Measurements from ENCODE around the gene MAGEA4. TPM values are rescaled to one million over a fixed set of nuclear protein-coding genes. Genes with fewer than 3 reads are reported as not detected.

Gene MAGEA4
- total RNA-seq, 1 donor from 2014 or later, result not detected

DNA sequence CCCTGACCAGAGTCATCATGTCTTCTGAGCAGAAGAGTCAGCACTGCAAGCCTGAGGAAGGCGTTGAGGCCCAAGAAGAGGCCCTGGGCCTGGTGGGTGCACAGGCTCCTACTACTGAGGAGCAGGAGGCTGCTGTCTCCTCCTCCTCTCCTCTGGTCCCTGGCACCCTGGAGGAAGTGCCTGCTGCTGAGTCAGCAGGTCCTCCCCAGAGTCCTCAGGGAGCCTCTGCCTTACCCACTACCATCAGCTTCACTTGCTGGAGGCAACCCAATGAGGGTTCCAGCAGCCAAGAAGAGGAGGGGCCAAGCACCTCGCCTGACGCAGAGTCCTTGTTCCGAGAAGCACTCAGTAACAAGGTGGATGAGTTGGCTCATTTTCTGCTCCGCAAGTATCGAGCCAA is 11.0 kb downstream of the MAGEA4 start:
- DNase-seq (ENCODE audit: low read depth in 2 of 2), result no peak

DNA sequence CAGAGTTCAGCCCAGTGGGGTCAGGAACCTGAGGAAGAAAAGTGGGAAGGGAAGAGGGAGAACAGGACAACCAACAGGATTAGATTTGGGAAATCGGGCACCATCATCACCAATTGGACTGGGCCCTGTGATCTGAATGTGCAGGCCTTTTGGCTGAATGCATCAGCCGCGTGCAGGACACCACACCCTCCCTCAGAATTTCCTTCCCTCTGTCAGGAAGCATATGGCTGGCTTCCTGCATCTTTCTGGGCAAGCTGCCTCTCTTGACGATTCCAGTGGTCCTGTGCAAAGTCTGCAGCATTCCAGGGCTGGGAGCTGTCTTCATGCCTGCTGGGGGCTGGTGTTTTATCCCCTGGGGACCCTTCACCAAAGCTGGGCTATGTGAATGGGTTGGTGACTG is 16.4 kb downstream of the MAGEA4 start:
- no peak for DNase-seq (ENCODE audit: low read depth in 2 of 2)

DNA sequence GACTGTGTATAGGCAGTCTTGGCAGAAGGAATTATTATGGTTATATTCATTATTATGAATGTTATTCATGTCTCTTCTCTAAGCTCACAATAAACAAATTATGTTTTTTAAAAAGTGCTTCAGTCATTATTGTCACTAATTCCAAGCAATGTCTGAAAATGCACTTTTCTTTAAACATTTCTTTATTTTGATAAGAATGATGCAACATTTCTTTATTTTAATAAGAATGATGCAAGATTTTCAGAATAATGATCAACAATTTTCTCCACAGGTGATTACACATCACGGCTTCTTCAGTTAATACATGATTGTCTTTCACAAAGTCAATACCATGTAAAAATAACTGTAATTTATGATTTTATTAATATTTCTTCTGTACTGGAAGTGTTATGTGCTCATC is 22.7 kb downstream of the MAGEA4 start:
- DNase-seq (ENCODE audit: low read depth in 2 of 2), result no peak

DNA sequence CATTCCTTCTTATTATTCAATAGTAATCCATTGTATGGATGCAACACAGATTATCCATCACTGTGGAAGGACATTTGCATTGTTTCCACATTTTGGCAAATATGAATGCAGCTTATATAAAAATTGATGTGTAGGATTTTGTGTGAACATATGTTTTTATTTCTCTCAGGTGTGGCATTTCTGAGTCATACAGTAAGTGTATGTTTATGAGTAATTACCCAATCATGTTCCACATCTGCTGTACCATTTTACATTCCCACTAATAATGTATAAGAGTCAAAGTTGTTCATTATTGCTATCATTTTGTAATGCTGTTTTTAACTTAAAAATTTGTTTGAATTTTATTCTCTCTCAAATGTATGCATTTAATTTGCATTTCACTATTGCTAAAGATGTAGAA is 25.5 kb downstream of the MAGEA4 start:
- DNase-seq (ENCODE audit: low read depth in 2 of 2), result no peak

DNA sequence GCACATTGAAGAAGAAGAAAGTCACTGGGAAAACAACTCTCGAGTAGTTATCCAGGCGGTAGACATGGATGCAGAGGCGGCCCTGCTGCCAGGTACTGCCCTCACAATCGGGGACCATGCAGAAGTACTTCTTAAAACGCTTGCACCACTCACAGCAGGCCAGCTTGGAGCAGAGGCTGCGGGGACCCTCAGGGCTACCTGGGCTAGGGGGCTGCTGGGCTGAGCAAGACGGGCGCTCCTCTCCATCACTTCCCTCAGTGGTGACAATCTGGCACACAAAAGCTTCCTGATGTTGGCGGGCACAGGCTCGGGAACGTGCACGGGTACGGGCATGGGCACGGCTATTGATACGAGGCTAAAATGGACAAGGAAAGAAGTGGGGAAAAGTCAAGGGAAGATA is 42.0 kb downstream of the MAGEA4 start:
- no peak for DNase-seq (ENCODE audit: low read depth in 2 of 2)

DNA sequence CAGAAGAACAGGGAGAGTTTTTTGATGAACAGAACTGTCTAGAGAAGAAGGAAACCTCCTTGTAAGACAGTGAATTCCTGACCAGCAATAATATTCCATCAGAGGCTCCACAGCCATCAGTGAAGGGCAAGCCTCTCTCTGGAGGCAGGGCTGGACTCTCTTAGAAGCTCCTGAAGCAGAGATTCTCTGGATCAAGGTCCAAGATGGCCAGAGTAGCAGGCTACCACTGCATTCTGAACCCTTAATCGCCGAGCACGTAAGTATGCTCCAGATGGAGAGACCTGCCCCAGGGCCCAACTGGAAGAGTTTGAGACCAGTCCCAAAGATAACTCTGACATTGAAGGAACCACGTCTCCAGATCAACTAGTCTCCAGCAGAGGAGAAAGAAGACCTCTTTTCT is 45.4 kb downstream of the MAGEA4 start:
- no peak for DNase-seq (ENCODE audit: low read depth in 2 of 2)

DNA sequence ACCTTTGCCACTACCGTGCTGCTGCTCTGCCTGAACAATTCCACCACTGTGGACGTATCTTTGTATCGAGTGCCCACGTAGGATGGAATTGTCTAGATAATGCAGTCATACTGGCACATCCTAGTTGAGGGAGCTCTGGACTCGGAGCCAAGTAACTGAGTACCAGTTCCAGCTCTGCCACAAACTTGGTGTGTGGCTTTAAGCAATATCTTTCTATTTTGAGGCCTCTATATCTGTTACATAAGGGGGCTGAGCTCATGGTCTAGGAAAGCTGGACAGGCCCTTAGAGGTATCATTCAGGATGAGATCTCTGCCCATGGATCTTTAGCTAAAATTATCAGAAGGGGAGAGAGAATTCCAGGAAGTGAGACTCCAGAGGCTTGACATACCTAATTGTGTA is 49.3 kb downstream of the MAGEA4 start:
- DNase-seq (ENCODE audit: low read depth in 2 of 2), result no peak

DNA sequence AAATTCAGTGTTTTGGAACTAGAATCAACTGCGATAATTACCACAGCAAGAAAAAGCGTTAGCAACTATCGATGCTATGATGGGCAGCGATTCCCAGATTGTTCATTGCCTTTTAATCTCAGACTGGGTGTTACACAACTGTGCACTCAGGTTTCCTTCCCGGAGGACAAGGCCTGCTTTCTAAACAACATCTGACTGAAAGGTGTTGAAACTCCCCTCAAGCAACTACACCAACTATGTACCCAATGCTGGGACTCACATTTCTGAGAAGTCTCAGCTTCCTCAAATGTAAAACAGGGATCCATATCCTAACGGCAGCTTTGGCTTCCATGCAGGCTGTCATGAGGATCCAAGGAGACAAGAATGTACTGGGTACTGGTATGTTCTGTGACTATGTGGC is 53.5 kb downstream of the MAGEA4 start:
- DNase-seq (ENCODE audit: low read depth in 2 of 2), result no peak

DNA sequence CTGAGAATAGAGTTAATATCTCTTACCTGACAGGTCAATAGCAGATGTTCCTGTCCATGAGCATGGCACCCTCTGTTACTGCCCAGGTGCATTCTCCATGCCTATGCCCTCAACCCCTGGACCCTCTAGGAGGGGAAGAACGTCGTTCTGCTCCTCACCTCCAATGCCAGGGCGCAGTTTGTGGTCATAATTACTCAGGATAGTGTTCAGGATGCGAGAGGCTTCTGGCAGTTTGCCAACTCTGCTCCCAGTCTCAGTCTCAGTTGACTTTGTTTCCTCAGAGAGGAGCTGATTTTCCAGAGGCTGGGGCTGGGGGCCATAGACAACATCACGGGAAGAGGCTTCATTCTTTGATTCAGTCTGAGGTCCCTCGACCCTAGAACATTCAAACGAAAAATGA is 57.3 kb downstream of the MAGEA4 start:
- peak in 1 of 2 donors; percentile 10 for DNase-seq (ENCODE audit: low read depth in 2 of 2)

DNA sequence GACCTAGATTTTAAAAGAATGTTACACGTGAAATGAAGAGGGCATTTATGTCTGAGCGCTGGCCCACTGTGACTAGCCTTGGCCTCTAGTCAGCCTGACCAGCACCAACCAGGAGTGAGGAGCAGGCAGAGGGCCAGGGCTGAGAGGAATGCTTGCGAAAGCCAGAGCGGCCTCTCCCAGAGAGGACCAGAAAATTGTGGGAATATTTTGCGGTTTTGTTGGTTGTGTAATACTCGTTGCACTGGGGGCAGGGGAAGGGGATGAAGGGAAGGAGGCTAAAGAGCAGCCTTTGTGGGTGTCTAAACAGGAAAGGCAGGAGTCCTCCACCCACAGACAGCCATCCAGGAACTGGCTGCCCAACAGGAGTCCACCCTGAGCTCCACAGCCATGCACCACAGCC is 58.0 kb downstream of the MAGEA4 start:
- peak; percentile 34 to 67 for DNase-seq (ENCODE audit: low read depth in 2 of 2)

DNA sequence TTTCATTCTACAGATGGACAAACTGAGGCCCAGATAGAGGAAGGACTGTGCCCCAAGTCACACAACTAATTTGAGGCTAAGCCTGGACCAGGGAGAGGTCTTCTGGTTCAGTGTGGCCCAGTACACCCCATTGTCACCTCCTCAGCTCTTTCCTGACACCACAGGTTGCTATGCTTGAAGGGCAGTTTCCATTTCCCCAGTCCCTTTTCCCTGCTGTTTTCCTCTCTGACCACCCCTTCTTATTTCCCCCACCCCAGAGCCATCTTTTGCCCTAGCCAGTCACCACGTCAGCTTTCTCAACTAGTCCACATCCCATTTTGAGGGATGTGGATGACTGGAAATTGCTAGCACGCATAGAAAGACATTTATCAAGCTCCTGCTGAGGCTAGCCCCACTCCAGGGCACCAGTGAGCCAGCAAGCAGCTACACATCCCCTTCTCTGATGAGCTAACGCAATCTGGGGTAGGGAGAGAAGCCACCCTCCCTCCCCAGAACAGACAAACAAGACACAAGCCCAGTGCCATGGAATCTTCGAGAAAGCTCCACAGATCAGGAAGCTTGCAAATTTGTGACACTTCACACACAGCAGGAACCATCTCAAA is 60.5 kb downstream of the MAGEA4 start:
- DNase-seq (ENCODE audit: low read depth in 2 of 2), result peak in 1 of 2 donors; percentile 19

DNA sequence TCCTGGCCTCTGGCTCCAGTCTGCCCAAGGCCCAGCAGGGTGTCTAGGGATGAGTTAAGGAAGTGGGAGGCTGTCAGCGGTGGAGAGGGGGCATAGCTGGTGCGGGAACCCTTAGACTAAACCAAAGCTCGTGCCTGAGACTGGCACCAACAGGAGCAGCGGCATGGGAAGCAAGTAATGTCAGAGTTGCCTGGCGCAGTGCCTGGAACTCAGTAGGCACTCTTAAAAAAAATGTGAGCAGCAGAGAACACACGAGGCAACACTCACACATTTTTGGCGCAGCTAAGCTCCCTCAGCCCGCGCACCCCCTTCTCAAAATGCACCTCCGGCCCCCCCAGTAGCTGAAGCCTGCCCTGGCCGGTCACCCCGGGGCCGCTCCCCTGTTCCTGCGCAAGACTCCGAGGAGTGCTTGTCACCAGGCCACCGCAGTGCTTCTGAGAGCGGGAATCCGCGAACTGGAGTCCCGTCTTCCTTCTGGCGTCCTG is 61.2 kb downstream of the MAGEA4 start:
- DNase-seq (ENCODE audit: low read depth in 2 of 2), result peak; percentile 22 to 37

Other genes starting within 250 kb of the MAGEA4 start
- gene PRRG3, start 217.4 kb upstream of the MAGEA4 start, total RNA-seq, result not detected in 2 replicates
- gene FATE1, start 196.9 kb upstream of the MAGEA4 start, total RNA-seq, result not detected in 2 replicates
- not detected in 2 replicates for gene CNGA2, start 178.1 kb upstream of the MAGEA4 start, total RNA-seq
- 7.6 and 20.0 TPM in 2 replicates for gene GABRE, start 61.8 kb downstream of the MAGEA4 start, total RNA-seq
- not detected in 2 replicates for gene MAGEA10, start 225.7 kb downstream of the MAGEA4 start, total RNA-seq

Data from lung microvascular endothelial cell (primary cell).